Fibroblast of skin of scalp (primary cell): ENCODE measurements around the gene ZBTB46.
"Not testable (repeated sequence)": the region's sequence is repeated elsewhere in the genome, so short reads cannot be mapped to it uniquely, and the experiment has no call there.

Source experiments
- DNase-seq: peaks from one replicate; pipeline ENCODE4 v3.0.0-alpha.2; 2013

The ZBTB46 gene

GRCh38 chr20:63787302-63787701 lies 43.8 kb downstream of the ZBTB46 start:
- no peak for DNase-seq

GRCh38 chr20:63785691-63786131 lies 45.4 kb downstream of the ZBTB46 start:
- DNase-seq, result no peak

GRCh38 chr20:63783970-63784369 lies 47.1 kb downstream of the ZBTB46 start:
- no peak for DNase-seq

DNA sequence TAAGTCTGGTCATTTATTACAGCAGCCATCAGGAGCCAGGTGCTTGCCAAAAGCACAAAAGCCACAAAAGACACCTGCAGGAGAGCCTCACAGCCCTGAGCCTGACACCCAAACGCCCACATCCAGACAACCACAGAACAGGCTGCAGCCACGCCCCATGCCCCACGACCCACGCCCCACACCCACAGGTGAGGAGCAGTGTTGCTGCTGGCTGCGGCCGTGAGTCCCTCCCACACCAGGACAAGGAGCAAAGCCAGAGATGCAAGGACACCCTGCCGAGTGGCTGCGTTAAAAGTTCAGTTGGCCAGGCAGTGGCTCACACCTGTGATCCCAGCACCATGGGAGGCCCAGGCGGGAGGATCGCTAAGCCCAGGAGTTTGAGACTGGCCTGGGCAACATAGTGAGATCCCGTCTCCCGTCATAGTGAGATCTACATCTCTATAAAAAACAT lies 48.5 kb downstream of the ZBTB46 start:
- DNase-seq, result no peak

DNA sequence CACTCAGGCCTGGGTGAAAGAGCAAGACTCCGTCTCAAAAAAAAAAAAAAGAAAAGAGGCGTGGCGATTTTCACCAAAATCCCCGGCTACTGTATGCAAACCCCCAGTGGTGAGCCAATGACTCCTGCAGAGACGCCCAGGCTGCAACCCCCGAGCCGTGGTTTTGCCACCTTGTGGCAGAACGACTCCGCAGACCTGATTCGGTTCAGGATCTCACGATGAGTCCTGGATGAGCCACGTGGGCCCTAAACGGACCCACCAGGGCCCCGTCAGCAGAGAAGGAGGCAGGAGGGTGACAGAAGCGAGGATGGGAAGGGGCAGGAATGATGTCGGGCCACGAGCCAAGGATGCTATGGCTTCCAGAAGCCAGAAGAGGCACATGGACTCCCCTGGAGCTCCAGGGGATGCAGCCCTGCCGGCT lies 49.0 kb downstream of the ZBTB46 start:
- DNase-seq, result no peak

DNA sequence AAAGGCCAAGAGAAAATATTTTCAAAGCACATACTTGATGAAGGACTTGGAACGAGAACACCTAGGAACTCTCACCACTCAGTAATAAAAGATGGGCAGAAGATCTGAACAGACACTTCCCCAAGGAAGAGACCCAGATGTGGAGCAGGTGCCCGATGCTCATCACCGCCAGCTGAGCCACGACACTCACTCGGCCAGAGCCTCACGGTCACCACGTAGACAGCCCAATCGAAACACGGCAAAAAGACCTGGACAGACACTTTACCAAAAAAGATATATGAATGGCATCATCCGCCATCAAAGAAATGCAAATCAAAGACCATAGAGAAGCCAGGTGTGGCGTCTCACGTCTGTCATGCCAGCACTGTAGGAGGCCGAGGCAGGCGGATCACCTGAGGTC lies 49.9 kb downstream of the ZBTB46 start:
- DNase-seq, result no peak

DNA sequence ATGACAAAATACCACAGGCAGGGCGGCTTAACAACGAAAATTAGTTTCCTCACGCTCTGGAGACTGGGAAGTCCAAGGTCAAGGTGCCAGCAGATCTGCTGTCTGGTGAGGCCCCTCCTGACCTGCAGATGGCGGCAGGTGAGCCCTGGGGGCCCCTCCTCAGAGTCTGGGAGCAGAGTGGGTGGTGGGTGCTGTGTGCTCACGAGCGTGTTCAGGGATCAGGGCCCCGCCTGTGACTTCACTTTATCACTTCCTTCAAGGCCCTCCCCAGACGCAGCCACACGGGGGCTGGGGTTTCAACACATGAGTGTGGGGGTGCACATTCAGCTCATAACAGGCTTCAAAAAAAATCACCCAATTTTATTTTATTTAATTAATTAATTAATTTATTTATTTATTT lies 52.2 kb downstream of the ZBTB46 start:
- no peak for DNase-seq

- DNase-seq, result no peak
Observed at GRCh38 chr20:63778034-63778752, 52.9 kb downstream of the ZBTB46 start.

- DNase-seq, result no peak
Observed at GRCh38 chr20:63777614-63778013, 53.5 kb downstream of the ZBTB46 start.

DNA sequence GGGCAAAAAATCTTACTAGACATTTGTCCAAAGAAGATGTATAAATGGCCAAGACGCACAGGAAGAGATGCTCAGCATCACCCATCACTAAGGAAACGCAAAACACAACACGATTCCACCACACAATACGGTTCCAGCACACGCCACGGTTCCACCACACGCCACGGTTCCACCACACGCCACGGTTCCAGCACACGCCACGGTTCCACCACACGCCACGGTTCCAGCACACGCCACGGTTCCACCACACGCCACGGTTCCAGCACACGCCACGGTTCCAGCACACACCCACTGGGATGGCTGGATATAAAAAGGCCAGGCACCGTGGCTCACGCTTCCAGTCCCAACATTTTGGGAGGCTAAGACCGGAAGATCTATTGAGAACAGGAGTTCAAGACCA lies 54.2 kb downstream of the ZBTB46 start:
- not testable (repeated sequence) for DNase-seq

- DNase-seq, result peak; percentile 48
Observed at GRCh38 chr20:63775096-63775978, 55.7 kb downstream of the ZBTB46 start.

DNA sequence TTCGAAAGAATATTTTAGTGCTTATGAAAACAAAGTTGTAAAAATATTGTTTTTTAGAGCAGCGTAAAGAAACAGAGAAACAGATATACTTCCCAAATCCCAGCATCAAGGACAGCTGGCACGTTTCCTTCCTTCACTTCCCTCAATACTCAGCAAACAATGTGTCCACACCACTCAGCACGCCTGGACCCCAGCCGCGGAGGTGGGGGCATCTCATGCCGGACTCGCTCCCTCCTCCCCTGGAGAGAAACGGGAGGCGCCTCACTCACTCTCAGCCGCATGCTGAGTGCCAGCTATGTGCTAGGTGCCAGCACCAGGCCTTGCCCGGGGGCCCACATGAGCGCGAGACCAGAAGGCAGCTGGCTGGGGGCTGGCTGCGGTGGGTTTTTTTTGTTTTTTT lies 56.8 kb downstream of the ZBTB46 start:
- no peak for DNase-seq

GRCh38 chr20:63773571-63774241 lies 57.4 kb downstream of the ZBTB46 start:
- DNase-seq, result no peak

GRCh38 chr20:63772781-63773518 lies 58.1 kb downstream of the ZBTB46 start:
- DNase-seq, result peak; percentile 9

GRCh38 chr20:63771046-63771707 lies 59.9 kb downstream of the ZBTB46 start:
- no peak for DNase-seq

- no peak for DNase-seq
Observed at GRCh38 chr20:63769891-63770474, 61.1 kb downstream of the ZBTB46 start.

GRCh38 chr20:63768591-63769515 lies 62.2 kb downstream of the ZBTB46 start:
- DNase-seq, result no peak

DNA sequence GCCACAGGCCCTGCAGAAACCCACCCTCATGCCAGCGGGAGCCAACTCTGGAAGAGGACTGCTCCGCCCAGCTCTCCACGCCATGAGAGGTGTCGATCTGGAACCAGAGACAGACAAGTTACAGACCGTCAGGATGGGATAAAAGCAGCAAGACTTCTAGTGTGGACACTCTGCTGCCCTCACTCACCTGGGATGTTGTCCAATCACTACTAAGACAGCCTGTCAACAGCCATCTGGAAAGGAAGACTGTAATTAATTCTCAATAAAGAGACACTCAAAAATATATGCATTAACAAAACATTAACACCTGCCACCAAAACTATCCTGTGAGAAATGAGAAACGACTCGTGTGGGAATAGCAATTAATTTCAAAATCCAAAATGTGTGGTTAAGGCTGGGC lies 63.2 kb downstream of the ZBTB46 start:
- no peak for DNase-seq

GRCh38 chr20:63767456-63767855 lies 63.6 kb downstream of the ZBTB46 start:
- no peak for DNase-seq

- DNase-seq, result no peak
Observed at GRCh38 chr20:63766695-63767426, 64.2 kb downstream of the ZBTB46 start.
